ENCODE results near the gene PTGES3.
"Not testable (repeated sequence)": the region's sequence is repeated elsewhere in the genome, so short reads cannot be mapped to it uniquely, and the experiment has no call there.

PTGES3 gene

DNA sequence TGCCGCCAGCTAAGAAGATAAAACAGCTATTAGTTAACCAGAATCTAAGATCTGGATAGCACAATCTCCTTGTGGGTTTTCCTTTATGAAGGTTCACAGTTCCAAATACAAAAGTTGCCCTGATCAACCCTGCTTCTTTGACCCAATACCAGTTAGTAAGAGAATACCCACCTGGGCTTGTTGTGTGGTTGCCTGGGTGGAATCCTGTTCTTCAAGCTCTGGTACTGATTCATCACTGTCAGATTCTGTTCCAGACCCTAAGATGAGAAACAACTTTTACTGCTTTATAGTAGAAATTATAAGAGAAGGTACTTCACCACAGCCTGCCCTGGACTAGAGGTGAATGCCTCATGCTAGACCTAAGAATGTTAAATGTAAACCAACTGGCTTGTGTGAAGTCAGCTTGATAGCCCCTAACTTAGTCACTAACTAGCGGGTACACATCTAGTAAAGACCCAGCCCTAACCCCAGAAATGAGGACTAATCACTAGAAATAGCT is 26.4 kb upstream of the PTGES3 start:
- TF ChIP-seq CTCF (IDR thresholded peaks at IDR 0.05; ENCODE audit: low read depth, low read length): no peak
- DNase-seq (ENCODE audit: low read depth in 2 of 2): no peak
- no peak overlapping the region for H3K4me3 ChIP-seq (replicated peaks in 1 of 2; ENCODE audit: low read depth in 2 of 2, low read length in 2 of 2)

GRCh38 chr12:56713345-56713744 is 25.3 kb upstream of the PTGES3 start:
- no peak for DNase-seq (ENCODE audit: low read depth in 2 of 2)

DNA sequence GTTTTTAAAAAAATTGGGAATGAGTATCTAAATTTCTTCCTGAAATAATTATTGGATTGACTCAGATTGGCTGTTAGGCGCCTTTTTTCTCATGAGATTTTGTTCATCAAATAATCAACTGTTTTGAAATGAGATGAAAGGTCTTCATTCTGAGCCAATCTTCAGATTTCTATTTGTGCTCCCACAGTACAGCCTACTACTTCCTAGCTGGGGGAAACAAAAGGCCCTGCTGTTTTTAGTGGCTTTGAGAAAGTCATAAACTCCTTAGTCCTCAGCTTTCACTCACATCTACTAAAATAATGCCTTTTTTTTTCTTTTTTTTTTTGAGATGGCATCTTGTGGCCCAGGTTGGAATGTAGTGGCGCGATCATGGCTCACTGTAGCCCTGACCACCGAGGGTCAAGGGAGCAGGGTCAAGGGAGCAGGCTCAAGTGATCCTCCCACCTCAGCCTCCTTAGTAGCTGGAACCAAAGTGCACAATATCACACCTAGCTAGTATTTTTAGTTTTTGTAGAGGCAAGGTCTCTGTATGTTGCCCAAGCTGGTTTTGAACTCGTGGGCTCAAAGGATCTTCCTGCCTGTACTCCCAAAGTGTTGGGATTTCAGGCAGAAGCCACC is 21.8 kb upstream of the PTGES3 start:
- no peak for TF ChIP-seq CTCF (IDR thresholded peaks at IDR 0.05; ENCODE audit: low read depth, low read length)
- no peak overlapping the region for H3K4me3 ChIP-seq (replicated peaks in 1 of 2; ENCODE audit: low read depth in 2 of 2, low read length in 2 of 2)
- no peak for DNase-seq (ENCODE audit: low read depth in 2 of 2)

More at GRCh38 chr12:56713345-56713744, 25.3 kb upstream of the PTGES3 start:
- TF ChIP-seq CTCF (IDR thresholded peaks at IDR 0.05; ENCODE audit: low read depth, low read length): no peak
- H3K4me3 ChIP-seq (replicated peaks in 1 of 2; ENCODE audit: low read depth in 2 of 2, low read length in 2 of 2): no peak overlapping the region

DNA sequence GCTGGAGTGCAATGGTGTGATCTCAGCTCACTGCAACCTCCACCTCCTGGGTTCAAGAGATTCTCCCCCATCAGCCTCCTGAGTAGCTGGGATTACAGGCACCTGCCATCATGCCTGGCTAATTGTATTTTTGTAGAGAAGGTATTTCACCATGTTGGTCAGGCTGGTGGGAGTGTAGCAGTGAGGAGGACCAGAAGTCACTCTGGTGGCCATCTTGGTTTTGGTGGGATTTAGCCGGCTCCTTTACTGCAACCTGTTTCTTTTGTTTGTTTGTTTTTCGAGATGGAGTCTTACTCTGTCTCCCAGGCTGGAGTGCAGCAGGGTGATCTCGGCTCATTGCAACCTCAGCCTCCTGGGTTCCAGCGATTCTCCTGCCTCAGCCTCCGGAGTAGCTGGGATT is 16.4 kb upstream of the PTGES3 start:
- not testable (repeated sequence) for DNase-seq (ENCODE audit: low read depth in 2 of 2); H3K4me3 ChIP-seq (replicated peaks in 1 of 2; ENCODE audit: low read depth in 2 of 2, low read length in 2 of 2)

DNA sequence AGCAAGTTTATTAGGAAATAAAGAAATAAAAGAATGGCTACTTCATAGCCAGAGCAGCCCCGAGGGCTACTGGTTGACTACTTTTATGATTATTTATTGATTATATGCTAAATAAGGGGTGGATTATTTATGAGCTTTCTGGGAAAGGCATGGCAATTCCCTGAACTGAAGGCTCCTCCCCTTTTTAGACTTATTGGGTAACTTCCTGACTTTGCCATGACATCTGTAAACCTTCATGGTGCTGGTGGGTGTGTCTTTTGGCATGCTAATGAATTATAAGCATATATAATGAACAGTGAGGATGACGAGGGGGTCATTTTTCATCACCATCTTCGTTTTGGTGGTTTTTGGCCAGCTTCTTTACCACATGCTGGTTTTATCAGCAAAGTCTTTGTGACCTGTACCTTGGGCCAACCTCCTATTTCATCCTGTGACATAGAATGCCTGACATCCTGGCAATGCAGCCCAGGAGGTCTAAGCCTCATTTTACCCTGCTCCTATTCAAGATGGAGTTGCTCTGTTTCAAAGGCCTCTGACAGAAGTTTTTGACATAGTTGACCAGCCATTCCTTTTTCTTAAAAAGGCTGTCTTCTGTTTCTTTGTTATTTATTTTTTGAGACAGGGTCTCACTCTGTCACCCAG is 11.1 kb upstream of the PTGES3 start:
- peak in 1 of 2 donors; percentile 30 for DNase-seq (ENCODE audit: low read depth in 2 of 2)
- H3K4me3 ChIP-seq (replicated peaks in 1 of 2; ENCODE audit: low read depth in 2 of 2, low read length in 2 of 2): no peak overlapping the region
- TF ChIP-seq CTCF (IDR thresholded peaks at IDR 0.05; ENCODE audit: low read depth, low read length): no peak

DNA sequence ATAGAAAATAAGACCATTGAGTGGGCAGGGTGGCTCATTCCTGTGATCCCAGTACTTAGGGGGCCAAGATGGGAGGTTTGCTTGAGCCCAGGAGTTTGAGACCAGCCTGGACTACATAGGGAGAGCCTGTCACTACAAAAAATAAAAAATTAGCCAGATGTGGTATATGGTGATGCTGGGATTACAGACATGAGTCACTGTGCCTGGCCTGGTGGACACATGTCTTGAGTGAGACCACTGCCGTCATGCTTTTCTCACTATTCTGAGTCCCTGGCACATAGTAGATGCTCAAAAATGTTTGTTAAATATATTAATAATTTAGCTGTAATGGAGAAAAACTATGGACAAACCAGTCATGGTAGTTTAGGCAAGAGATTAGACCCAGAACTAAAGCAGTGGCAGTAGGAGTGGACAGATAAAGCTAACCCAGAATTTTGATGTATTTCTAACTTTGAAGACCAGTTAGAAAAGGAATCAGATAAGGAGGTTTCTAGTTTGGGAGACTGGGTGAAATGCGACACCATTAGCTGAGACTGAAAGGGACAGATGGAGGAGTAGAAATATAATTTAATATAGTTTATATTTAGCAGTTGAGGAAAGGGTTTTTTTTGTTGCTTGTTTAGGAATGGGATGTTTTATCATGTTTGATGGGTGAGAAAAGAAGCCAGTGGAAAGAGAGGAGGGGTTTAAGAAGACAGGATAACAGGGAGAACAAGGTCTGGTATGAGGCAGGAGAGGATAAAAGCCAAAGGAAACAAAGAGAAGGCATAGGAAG is 7.4 kb upstream of the PTGES3 start:
- TF ChIP-seq CTCF (IDR thresholded peaks at IDR 0.05; ENCODE audit: low read depth, low read length): no peak
- H3K4me3 ChIP-seq (replicated peaks in 1 of 2; ENCODE audit: low read depth in 2 of 2, low read length in 2 of 2): no peak overlapping the region
- peak in 1 of 2 donors; percentile 27 for DNase-seq (ENCODE audit: low read depth in 2 of 2)

DNA sequence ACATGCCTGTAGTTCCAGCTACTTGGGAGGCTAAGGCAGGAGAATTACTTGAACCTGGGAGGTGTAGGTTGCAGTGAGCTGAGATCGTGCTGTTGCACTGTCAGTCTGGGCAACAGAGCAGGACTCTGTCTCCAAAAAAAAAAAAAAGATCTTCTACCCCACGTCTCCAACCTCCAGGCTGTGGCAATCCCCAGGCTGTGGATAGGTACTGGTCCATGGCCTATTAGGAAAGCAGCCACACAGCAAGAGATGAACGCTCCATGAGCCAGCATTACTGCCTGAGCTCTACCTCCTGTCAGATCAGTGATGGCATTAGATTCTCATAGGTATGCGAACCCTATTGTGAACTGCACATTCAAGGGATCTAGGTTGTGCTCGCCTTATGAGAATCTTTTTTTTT is 6.1 kb upstream of the PTGES3 start:
- no peak for DNase-seq (ENCODE audit: low read depth in 2 of 2)
- no peak overlapping the region for H3K4me3 ChIP-seq (replicated peaks in 1 of 2; ENCODE audit: low read depth in 2 of 2, low read length in 2 of 2)
- TF ChIP-seq CTCF (IDR thresholded peaks at IDR 0.05; ENCODE audit: low read depth, low read length): no peak

Measured in cardiac fibroblast (primary cell).